Right ventricle myocardium superior (tissue), 1 donor: Measurements from ENCODE around the gene TRPM3. TPM values are rescaled to one million over a fixed set of nuclear protein-coding genes. Genes with fewer than 3 reads are reported as not detected.

ENCODE experiments used
- ATAC-seq: fragments of 200-7000 bp; cut with Tn5 transposase; one replicate; pipeline ENCODE4 v1.9.1; 2020; ENCODE audit warnings: mild to moderate bottlenecking; ENCODE audit not compliant: poor library complexity
- DNase-seq: peaks from one replicate; pipeline ENCODE4 v3.0.0-alpha.2; 2020
- intact Hi-C: fragments of 100-400 bp; cut with DNase I; formaldehyde crosslinking; loops from one replicate; pipeline ENCODE4 v1.11.2; 2022
- total RNA-seq: library from RNA; stranded (reverse); fragmentation: NEBNext Ultra II Directional; extraction: Animal tissue kit (Norgen Biotek cat#: 25700); gene quantifications from one replicate; pipeline ENCODE4 v1.2.1, GENCODE V29; 2021
- donor health status: DM: no; HTN: yes; CAD: no; lungs with severe emphysema.

The TRPM3 gene
- total RNA-seq, 1 donor from 2014 or later: 0.16 TPM

DNA sequence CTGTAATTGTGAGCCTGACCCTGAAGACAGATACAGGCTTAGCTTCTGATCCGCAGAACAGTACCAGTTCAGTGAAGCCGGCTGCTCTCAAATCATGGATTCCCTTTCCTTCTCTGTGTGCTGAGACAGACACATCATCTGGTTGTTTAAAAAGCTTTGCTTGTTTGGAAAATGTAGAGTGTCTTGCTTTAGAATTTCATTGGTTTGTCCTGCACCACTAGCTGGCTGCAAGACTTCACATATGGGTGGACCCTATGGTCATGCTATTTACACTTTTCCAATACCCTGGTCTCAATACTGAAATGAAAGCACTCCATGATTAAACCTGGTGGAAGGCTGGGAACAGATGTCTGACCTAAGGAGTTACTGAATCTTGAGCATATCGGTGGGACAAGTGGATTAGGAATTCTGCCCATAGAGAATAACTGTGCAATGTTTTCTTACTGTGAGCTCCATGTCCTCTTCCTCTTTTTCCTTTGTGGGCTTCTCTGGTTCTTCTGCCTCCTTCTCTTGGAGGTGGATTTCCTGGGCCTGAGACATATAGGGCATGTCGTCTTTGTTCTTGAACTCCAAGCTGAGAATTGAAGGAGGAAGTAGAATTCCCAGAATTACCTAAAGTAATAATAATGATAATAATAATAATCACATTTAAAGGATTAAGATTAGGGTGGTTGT is 505.8 kb downstream of the TRPM3 start:
- intact Hi-C loops: no loop called here
- no peak for DNase-seq
- ATAC-seq: peak; percentile 29

DNA sequence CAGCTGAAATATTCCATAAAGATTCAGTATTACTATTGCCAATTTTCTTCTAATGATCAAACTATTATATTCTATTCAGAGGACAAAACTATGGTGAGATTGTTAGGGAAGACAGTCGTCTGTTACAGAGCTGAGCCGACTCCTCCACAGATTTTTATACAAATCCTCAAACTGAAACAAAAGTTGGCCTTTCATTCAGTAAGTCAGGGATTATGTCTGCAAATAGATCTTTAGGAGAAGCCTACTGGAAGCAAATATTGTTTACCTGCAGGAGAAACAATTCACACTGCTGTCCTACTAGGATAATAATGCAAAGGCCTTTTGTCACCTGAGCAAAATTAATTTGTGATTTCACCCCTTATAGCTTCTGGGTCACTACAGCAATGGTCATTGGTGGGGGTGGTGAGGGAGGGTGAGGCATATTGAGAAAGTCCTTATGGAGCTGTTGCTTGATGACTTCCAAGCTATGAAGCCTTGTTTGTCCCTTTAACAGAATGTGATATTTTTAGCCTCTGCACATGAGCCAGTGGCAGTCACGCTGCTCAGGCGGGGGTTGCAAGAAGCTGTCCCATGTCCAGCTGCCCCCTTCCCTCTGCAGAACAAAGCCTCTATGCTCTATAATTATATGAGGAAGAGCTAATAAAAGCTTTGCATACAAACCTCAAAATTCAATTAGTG is 506.5 kb downstream of the TRPM3 start:
- DNase-seq (no peak), ATAC-seq (peak; percentile 80)
- intact Hi-C loops: no loop called here

DNA sequence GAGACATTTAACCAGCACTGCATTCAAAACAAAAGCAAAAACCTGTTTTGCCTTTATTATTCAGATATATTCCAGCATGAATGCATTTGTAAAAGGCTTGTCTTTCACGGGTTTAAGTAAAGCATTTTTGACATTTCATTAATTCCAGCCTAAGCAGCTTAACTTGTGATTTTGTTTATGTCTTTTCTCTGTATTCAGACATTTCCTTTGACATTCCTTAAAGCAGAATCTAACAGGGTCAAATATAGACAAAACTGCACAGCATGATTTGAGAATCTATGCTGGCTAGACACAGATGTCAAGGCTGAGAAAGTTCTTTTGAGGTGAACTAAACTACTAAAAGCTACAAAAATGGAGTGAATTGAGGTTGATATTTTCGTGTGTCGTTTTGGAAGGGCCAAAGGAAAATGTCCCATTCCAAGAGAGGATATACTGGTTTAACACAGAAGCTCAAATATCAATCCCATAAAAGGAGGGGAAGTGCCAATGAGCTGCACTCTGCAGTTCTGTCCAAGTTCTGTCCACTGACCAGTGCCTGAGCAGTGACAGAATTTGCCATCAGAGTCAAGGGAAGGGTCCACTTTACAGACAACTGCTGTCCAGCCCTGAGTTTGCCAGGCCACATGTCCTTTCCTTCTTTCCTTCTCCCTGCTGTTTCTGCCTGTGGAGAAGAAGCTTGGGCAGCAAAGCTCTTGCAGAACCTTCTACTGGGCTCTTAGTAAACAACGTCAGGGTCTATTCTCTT is 508.2 kb downstream of the TRPM3 start:
- ATAC-seq: no peak
- no peak for DNase-seq
- intact Hi-C loops: no loop called here

DNA sequence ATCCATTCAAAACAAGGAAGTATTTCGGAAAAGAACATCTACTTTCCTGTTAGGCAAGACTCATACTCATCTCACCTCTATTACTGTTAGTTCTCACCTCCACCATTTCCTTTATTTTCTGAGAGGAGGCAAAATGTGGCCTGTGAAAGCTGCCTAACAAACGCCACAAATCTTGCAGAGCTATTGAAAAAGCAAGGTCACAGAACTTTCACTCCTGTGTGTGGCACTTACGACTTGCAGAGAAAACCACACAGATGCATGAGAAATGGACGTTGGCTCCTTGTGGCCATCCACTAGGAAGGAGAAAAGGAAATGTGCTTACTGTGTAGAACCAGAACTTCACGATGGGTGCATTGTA is 511.2 kb downstream of the TRPM3 start:
- no peak for ATAC-seq
- no peak for DNase-seq
- intact Hi-C loops: no loop called here

DNA sequence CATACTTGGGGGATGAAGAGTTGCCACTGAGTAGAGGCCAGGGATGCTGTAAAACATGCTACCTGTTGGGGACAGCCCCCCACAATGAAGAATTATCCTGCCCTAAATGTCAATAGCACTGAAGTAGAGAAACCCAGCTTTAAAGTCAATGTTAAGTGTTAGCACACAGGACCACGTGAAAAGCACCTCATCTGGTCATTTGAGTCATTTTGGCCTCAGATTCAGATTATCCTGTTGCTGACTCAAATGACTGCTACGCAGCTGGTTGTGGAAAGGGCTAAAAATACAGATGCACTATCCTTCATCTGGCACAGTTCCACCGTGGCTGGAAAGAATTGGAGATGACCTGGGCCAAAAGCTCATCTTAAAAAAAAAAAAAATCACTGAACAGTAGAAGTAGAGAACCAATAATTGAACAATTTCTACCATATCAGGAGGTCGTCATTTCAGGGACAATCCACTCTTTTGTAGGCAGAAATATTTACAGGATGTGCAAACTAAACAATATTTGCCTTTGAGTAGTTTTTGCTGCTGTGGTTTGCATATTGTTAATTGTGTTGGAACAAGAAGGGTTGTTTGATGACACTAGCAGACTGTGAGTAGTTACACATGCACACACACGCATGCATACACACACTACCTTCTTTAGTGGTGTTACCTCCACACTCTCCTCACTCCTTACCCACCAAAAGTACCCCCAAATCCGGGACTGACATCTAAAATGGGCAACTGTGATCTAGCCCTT is 511.7 kb downstream of the TRPM3 start:
- ATAC-seq: peak; percentile 61
- DNase-seq: no peak
- intact Hi-C loops: loop anchor here (5.0 kb wide), 1 partner anchor 272 kb away; no protein-coding TSS in a partner anchor

DNA sequence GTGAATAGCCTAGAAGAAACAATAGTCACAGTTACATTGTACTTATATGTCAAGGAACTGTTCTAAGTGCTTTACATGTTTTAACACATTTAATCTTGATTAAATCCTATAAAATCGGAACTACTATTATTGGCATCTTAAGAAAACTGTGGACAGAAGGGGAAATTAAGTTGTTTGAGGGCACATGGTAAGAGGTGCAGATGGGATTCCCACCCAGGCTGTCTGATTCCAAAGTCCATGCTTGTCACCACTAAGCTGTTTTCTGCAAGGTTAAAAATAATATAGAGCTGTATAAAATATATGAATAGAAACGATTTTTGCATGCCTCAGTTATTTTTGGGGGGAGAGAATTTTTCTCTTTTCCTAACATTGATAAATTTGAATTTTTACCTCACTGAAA is 512.4 kb downstream of the TRPM3 start:
- intact Hi-C loops: loop anchor here (5.0 kb wide), 1 partner anchor 272 kb away; no protein-coding TSS in a partner anchor
- ATAC-seq: no peak
- DNase-seq: no peak

DNA sequence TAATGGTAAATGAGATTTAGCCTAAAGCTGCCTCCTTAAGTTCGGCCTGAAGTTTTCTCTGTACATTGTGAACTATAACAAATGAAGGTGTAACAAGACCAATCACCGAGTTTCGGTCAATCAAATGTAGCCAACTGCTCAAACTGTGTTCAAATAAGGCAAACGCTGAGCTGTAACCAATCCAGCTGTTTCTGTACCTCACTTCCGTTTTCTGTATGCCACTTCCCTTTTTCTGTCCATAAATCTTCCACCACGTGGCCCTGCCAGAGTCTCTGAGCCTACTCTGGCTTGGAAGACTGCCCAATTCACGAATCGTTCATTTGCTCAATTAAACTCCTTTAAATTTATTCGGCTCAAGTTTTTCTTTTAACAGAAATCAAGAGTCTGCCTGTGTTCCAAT is 513.5 kb downstream of the TRPM3 start:
- ATAC-seq: no peak
- intact Hi-C loops: loop anchor here (5.0 kb wide), 1 partner anchor 271 kb away; no protein-coding TSS in a partner anchor
- no peak for DNase-seq

DNA sequence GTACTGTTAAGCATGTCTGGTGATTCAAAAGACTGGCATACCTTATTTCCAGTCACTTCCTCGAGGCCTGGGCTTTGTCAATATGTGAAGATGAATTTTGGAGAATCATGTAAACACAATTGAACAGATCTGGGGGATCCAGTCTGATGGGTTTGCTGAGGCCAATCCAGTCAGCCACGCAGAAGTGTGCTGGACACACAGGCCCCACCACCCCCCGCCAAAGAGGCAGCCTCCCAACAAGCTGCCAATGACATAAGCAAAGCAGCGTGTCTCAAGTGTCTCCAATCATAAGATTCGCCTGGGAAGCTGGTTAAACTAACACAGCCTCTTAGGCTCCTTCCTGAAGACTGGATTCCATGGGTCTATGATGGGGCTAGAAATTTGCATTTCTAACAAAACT is 514.1 kb downstream of the TRPM3 start:
- no peak for ATAC-seq
- intact Hi-C loops: loop anchor here (5.0 kb wide), 1 partner anchor 270 kb away; no protein-coding TSS in a partner anchor
- DNase-seq: no peak

DNA sequence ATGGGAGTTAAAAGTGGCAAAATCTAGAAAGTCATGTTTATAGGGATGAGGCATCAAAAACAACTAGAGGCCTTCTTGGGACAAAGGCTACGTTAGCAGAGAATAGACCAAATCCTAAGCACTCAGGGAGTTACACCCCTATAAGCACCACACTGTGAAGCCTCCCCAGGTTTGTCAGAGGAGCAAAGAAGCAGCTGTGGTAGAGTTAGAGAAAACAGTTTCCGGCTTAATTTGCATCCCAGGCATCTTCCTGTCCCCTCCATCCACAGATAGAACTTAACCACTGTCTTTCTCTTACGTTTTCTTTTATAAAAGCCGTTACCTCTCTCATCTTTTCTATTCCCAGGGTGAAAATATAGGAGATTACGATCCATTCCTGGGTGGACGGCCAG is 518.4 kb downstream of the TRPM3 start:
- ATAC-seq: no peak
- intact Hi-C loops: loop anchor here (5.0 kb wide), 1 partner anchor 251 kb away; no protein-coding TSS in a partner anchor
- DNase-seq: no peak

DNA sequence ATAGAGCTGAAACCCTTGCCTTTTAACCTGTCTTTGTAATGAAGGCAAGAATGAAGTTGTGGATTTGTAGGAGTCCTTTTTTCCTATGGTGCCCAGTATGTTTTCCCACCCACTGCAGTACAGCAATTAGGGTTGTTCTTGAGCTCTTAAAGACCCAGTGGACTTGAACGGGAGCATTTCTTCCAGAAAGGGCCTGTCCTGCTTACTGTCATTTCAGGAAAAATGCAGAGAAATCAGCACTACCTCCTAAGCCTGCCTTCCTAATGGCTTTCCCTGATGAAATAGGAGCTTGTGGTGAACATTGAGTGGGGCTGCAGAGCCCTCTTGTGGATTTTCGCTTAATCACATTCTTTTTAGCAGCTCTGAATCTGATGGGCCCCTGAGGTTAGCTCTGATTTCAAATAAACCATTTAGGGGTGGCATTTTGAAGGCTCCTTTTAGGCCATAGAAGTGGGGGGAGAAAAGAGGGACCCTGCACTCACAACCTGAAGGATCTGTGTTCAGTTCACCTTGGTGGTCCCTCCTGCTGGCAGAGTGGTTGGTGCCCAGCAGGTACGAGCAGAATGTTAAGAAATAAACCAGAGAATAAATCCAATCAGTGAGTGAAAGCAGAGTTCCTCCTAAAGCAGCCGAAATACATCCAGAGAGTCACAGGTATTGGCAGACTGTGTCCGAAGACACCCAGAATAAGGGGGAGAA is 519.0 kb downstream of the TRPM3 start:
- intact Hi-C loops: loop anchor here (5.0 kb wide), 1 partner anchor 250 kb away; no protein-coding TSS in a partner anchor
- peak; percentile 75 for ATAC-seq
- DNase-seq: peak; percentile 51

DNA sequence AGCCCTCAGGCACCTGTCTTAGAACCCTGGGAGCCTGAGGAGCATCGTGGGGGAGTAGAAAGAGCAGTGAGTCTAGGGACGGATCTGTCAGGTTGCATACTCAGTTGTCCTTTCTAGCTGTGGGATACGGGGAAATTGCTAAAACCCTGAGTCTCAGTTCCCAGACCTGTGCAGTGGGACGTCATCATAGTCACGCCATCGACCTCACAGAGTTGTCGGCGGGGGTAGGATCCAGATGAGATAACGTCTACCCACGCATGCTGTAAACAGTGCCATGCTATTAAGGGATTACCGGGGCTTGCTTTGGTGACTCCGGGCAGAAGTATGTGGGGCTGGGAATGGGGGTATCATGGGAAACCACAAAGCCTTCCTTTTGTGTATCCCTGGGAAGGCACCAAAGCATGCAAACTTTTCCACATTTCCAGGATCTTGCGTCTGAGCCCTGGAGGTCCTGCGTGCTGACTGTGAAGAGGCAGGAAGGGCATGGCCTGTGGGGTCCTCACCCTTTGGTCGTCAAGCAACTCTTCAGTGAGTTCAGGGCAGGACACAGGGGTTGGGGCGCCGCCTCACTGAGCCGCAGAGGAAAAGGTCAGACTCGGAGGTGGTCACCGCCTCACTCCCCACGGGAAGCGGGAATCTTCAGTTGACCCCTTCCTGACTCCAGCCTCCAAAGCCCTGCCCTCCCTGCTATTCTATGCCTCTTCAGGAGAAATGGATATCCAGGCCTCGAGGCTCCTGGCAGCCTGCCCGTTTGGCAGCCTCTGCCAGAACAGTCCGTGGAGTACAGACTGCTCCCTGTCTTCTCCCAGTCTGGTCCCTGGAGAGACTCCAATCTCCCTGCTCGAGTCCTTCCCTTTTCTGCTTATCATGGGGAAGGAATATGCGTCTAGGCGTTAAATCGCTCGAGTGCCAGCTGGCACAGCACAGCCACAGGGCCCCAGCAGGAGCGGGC is 520.1 kb downstream of the TRPM3 start:
- DNase-seq: peak; percentile 98
- peak; percentile 90 for ATAC-seq
- intact Hi-C loops: loop anchor here (2.0 to 5.0 kb wide), 3 partner anchors 116 to 249 kb away; no protein-coding TSS in a partner anchor

DNA sequence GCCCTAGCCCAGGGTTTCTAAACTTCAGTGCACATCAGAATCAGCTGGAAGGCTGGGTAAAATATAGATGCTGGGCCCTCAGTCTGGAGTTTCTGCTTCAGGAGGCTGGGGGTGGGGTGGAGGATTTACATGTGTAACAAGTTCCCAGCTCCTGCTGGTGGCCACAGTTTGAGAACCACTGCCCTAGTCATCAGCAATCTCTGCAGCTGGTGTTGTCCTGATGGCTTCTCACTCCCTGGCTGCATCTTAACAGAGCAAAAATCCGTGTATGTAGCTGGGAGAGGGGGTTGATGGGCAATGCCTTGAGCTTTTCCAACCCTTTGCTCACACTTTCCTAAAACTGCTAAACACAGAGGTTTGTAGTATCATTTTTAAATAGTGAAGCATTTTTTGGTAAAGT is 520.9 kb downstream of the TRPM3 start:
- intact Hi-C loops: loop anchor here (2.0 to 5.0 kb wide), 3 partner anchors 116 to 248 kb away; no protein-coding TSS in a partner anchor
- ATAC-seq (peak; percentile 6), DNase-seq (peak; percentile 54)

DNA sequence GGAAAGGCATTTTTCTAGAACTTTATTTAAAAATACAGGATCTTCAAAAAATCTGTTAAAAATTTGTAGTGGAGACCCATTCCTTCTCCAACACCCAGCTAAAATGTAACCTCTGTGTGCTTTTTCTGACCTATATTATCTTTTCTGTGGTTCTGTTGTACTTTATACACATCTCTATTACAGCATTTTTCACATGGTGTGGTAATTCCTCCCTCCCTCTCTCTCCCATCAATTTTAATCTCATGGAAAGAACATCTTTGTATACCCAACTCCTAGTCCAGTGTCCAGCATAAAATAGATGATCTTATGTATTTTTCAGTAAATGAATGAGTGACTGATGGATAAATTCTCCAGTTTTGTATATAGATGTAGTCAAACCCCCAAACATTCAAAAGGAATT is 523.5 kb downstream of the TRPM3 start:
- DNase-seq (no peak), ATAC-seq (no peak)
- intact Hi-C loops: no loop called here

DNA sequence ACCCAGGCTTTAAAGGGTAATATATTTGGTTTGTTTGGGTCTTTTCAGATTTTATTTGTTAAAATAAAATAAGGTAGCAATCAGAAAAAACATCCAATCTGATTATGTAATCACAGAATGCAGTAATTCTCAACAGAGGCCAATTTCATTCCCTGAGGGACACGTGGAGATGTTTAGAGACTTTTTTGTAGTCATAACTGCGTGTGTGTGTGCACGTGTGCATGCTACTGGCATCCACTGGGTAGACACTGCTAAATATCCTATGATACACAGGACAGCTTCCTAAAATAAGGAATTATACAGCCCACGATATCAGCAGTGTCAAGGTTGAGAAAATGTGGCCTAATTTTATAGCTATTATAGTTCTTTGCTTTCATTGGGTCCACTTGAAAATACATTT is 526.2 kb downstream of the TRPM3 start:
- no peak for DNase-seq
- intact Hi-C loops: no loop called here
- no peak for ATAC-seq

DNA sequence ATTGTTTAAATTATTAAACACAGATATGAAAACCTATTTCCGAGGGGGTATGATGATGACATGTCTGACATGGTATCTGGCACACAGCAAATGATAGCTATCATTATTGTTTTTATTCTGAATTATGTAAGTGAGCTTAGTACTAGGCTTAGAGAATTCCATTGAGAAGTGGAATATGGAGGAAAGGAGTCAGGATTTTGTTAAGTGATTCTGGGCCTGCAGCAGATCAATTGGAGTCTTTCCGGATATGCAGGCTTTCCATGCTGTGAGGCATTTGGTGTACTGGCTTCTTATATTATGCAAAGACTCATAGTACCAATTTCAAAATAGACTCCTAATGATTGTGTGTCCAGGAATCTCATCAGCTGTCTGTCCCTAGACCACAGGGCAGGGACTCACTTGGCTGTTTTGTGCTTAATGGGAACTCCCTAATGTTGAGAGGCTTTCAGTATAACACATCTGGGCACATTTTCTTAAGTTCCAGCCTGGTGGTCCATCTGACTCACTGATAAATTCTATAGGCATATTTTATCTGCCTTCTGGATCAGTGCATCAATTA is 527.0 kb downstream of the TRPM3 start:
- no peak for DNase-seq
- ATAC-seq: no peak
- intact Hi-C loops: no loop called here

DNA sequence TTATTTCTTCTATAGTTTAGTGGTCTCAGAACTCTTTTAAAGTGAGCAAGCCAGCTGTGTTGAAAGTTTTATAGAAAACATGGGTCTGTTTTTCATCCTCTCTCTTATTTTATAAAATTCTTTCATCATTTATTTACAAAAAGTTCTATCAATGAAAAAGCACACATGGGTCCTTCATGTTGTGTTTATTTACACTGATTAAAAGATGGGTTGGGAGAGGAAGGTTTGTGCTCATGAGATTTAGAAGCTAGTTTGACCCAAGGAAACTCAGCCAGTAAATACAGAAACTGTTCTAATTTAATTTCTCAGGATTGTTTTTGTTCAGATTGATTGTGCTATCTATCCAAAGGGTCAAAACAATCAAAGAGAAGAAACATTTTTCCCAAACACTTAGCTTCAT is 528.2 kb downstream of the TRPM3 start:
- DNase-seq (no peak), ATAC-seq (no peak)
- intact Hi-C loops: no loop called here

DNA sequence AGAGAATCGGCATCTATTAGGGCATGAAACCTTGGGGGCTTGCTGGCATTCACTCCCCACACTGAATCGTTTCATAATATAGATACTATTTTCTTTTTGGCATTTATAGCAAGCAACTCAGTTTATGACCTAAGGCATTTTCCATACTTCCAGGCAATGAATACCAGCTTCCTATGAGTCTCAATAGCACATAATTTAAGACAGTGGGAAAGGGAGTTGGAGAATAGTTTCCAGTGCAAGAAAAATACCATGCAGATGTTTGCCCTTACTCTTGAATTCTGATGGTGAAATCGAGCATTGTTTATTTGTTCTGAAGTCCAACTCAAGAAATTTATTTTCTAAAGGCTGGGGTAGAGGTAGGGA is 531.1 kb downstream of the TRPM3 start:
- DNase-seq: no peak
- intact Hi-C loops: no loop called here
- no peak for ATAC-seq
